GM23338 (cell line): ENCODE results near the gene TIMM22. TPM values are rescaled to one million over a fixed set of nuclear protein-coding genes. Genes with fewer than 3 reads are reported as not detected.

Experiments
- ATAC-seq: fragments of 200-7000 bp; cut with Tn5 transposase; 3 replicates; pipeline ENCODE4 v1.9.1; 2020
- DNase-seq: peaks from one replicate; pipeline ENCODE4 v3.0.0-alpha.2; 2015; ENCODE audit warnings: low spot score
- H2AFZ ChIP-seq: fragments of 200-600 bp; sonication (generic); 2 replicates; pipeline ENCODE4 v1.8.0; 2016; ENCODE audit warnings: antibody characterized with exemption, mild to moderate bottlenecking, moderate library complexity
- H3F3A ChIP-seq: fragments of 200-600 bp; sonication (generic); replicated peaks from 2 replicates; pipeline ENCODE4 v1.8.0; 2017; ENCODE audit warnings: antibody characterized with exemption, mixed run types, low read depth
- H3K27ac ChIP-seq: fragments of 200-600 bp; sonication (generic); 2 replicates; pipeline ENCODE4 v1.6.1; 2016; ENCODE audit warnings: low read depth
- H3K27me3 ChIP-seq: fragments of 200-600 bp; sonication (generic); 2 replicates; pipeline ENCODE4 v1.8.0; 2016; ENCODE audit warnings: mild to moderate bottlenecking, mixed run types, moderate library complexity; ENCODE audit not compliant: insufficient read depth
- H3K36me3 ChIP-seq: fragments of 200-600 bp; sonication (generic); 2 replicates; pipeline ENCODE4 v1.8.0; 2016; ENCODE audit warnings: mild to moderate bottlenecking; ENCODE audit not compliant: insufficient read depth
- H3K4me1 ChIP-seq: fragments of 200-600 bp; sonication (generic); 2 replicates; pipeline ENCODE4 v1.8.0; 2016; ENCODE audit warnings: mild to moderate bottlenecking, moderate library complexity; ENCODE audit not compliant: insufficient read depth
- H3K4me2 ChIP-seq: fragments of 200-600 bp; sonication (generic); 2 replicates; pipeline ENCODE4 v1.7.1; 2017; ENCODE audit warnings: mixed run types
- H3K4me3 ChIP-seq: fragments of 200-600 bp; sonication (generic); 2 replicates; pipeline ENCODE4 v1.6.1; 2016; ENCODE audit warnings: mixed run types
- H3K79me2 ChIP-seq: fragments of 200-600 bp; sonication (generic); replicated peaks from 2 replicates; pipeline ENCODE4 v1.8.0; 2017; ENCODE audit warnings: mild to moderate bottlenecking; ENCODE audit not compliant: insufficient read depth
- H3K9me2 ChIP-seq: fragments of 200-600 bp; sonication (generic); 2 replicates; pipeline ENCODE4 v1.8.0; 2017; ENCODE audit not compliant: insufficient read depth
- H4K20me1 ChIP-seq: fragments of 200-600 bp; sonication (generic); replicated peaks from 2 replicates; pipeline ENCODE4 v1.8.0; 2017; ENCODE audit warnings: mild to moderate bottlenecking; ENCODE audit not compliant: insufficient read depth
- H3K27ac Mint-ChIP-seq: 2 replicates; pipeline ENCODE4 v1.8.0; 2020; ENCODE audit warnings: inconsistent platforms, mild to moderate bottlenecking, moderate library complexity, mixed read lengths
- H3K27me3 Mint-ChIP-seq: 3 replicates; pipeline ENCODE4 v1.8.0; 2022; ENCODE audit warnings: low read depth, mild to moderate bottlenecking, moderate library complexity, mixed read lengths, inconsistent platforms; ENCODE audit not compliant: insufficient read depth, poor library complexity
- H3K36me3 Mint-ChIP-seq: 3 replicates; pipeline ENCODE4 v1.8.0; 2021; ENCODE audit warnings: low read depth, mild to moderate bottlenecking, inconsistent platforms, moderate library complexity, mixed read lengths
- H3K4me1 Mint-ChIP-seq: 3 replicates; pipeline ENCODE4 v1.8.0; 2020; ENCODE audit warnings: mild to moderate bottlenecking, inconsistent platforms, mixed read lengths
- H3K4me3 Mint-ChIP-seq: 3 replicates; pipeline ENCODE4 v1.8.0; 2021; ENCODE audit warnings: moderate library complexity, mild to moderate bottlenecking, inconsistent platforms, mixed read lengths
- H3K9me3 Mint-ChIP-seq: 3 replicates; pipeline ENCODE4 v1.8.0; 2020; ENCODE audit warnings: moderate library complexity, mild to moderate bottlenecking, inconsistent platforms, mixed read lengths
- CREB1 ChIP-seq: fragments of 250-450 bp; sonication (Bioruptor Pico); IDR thresholded peaks from 2 replicates; pipeline ENCODE4 v1.5.0; 2020; ENCODE audit warnings: low read depth, mild to moderate bottlenecking, moderate library complexity
- EZH2 ChIP-seq: fragments of 200-600 bp; sonication (generic); IDR thresholded peaks from one replicate; pipeline ENCODE4 v1.8.0; 2017; ENCODE audit warnings: antibody characterized with exemption, mild to moderate bottlenecking, low read depth; ENCODE audit not compliant: unreplicated experiment
- EZH2phosphoT487 ChIP-seq: fragments of 200-600 bp; sonication (generic); IDR thresholded peaks from one replicate; pipeline ENCODE4 v1.8.1; 2018; ENCODE audit warnings: antibody characterized with exemption; ENCODE audit not compliant: unreplicated experiment
- JUNB ChIP-seq: IDR thresholded peaks from one replicate; pipeline ENCODE4 v1.6.1; 2016; ENCODE audit warnings: antibody characterized with exemption; ENCODE audit not compliant: unreplicated experiment
- NANOG ChIP-seq: IDR thresholded peaks from 2 replicates; pipeline ENCODE4 v1.6.1; 2016; ENCODE audit warnings: antibody characterized with exemption, borderline replicate concordance
- POLR2AphosphoS5 ChIP-seq: IDR thresholded peaks from 2 replicates; pipeline ENCODE4 v1.6.1; 2016; ENCODE audit warnings: antibody characterized with exemption, low read depth
- ZNF114 ChIP-seq: fragments of 250-450 bp; sonication (Bioruptor Pico); IDR thresholded peaks from 2 replicates; pipeline ENCODE4 v1.5.0; 2020; ENCODE audit warnings: mild to moderate bottlenecking, moderate library complexity
- ZNF331 ChIP-seq: fragments of 250-450 bp; sonication (Bioruptor Pico); IDR thresholded peaks from 2 replicates; pipeline ENCODE4 v1.5.0; 2020; ENCODE audit warnings: low read depth, mild to moderate bottlenecking, moderate library complexity
- polyA plus RNA-seq: library from polyadenylated mRNA; unstranded; fragments of >200 nt; fragmentation: Nextera tagmentation; extraction: Ambion mirVana; gene quantifications from 2 replicates; pipeline ENCODE4 v1.2.1, GENCODE V29; 2016
- total RNA-seq: library from RNA; depleted of rRNA; stranded (reverse); fragments of >200 nt; shearing (Covaris generic); gene quantifications from 2 replicates; pipeline ENCODE4 v1.2.3, GENCODE V29; 2014
- TF ChIP-seq, protein P1 (sequence below): fragments of 250-450 bp; sonication (Bioruptor Pico); IDR thresholded peaks from 2 replicates; pipeline ENCODE4 v1.5.0; 2020; ENCODE audit warnings: mild to moderate bottlenecking, moderate library complexity
- TF ChIP-seq, protein P2 (sequence below): IDR thresholded peaks from one replicate; pipeline ENCODE4 v1.6.1; 2018; ENCODE audit warnings: antibody characterized with exemption; ENCODE audit not compliant: unreplicated experiment
- TF ChIP-seq, protein P3 (sequence below): IDR thresholded peaks from 2 replicates; pipeline ENCODE4 v1.6.1; 2016; ENCODE audit warnings: antibody characterized with exemption
- TF ChIP-seq, protein P4 (sequence below), 2 experiments: fragments of 200-600 bp in 1 of 2; sonication (generic) in 1 of 2; conservative IDR thresholded peaks; 2 replicates each; pipeline versions ENCODE4 v1.5.1 to v1.6.1; 2016 to 2017; ENCODE audit warnings: antibody characterized with exemption in 2 of 2, low read depth in 2 of 2, mild to moderate bottlenecking in 2 of 2, moderate library complexity in 1 of 2

The TIMM22 gene
- total and polyA plus RNA-seq, 2 experiments from 2014 or later, result 21.9 to 24.4 TPM

GRCh38 chr17:1030684-1031532, 34.0 kb downstream of the TIMM22 start:
- Mint-ChIP-seq H3K27me3 (peaks cover 9% of the 10 kb centered on the region), H3K4me3 (peak overlapping the region; percentile 68), H3K27ac (no peak overlapping the region), H3K36me3 (0 out of 3 replicates have a peak, but pooled peaks cover 3% of the 10 kb centered on the region), H3K9me3 (no peaks in the 10 kb centered on the region; the same call in 1 of the 3 replicates), H3K4me1 (peaks cover 6% of the 10 kb centered on the region; the same call in 2 of the 3 replicates)
- Histone ChIP-seq H3F3A (no peaks in the 10 kb centered on the region), H3K27ac (no peak overlapping the region), H4K20me1 (no peaks in the 10 kb centered on the region; the same call in 1 of the 2 replicates), H3K4me1 (no peaks in the 10 kb centered on the region), H3K9me2 (no peaks in the 10 kb centered on the region), H2AFZ (no peak overlapping the region), H3K27me3 (no peaks in the 10 kb centered on the region; the same call in 1 of the 2 replicates), H3K79me2 (no peaks in the 10 kb centered on the region), H3K4me2 (peak overlapping the region; percentile 71), H3K4me3 (peak overlapping the region; percentile 77; the same call in 1 of the 2 replicates), H3K36me3 (no peaks in the 10 kb centered on the region)
- ATAC-seq (peak; percentile 61), DNase-seq (peak; percentile 63)
- TF ChIP-seq, protein P1, sequence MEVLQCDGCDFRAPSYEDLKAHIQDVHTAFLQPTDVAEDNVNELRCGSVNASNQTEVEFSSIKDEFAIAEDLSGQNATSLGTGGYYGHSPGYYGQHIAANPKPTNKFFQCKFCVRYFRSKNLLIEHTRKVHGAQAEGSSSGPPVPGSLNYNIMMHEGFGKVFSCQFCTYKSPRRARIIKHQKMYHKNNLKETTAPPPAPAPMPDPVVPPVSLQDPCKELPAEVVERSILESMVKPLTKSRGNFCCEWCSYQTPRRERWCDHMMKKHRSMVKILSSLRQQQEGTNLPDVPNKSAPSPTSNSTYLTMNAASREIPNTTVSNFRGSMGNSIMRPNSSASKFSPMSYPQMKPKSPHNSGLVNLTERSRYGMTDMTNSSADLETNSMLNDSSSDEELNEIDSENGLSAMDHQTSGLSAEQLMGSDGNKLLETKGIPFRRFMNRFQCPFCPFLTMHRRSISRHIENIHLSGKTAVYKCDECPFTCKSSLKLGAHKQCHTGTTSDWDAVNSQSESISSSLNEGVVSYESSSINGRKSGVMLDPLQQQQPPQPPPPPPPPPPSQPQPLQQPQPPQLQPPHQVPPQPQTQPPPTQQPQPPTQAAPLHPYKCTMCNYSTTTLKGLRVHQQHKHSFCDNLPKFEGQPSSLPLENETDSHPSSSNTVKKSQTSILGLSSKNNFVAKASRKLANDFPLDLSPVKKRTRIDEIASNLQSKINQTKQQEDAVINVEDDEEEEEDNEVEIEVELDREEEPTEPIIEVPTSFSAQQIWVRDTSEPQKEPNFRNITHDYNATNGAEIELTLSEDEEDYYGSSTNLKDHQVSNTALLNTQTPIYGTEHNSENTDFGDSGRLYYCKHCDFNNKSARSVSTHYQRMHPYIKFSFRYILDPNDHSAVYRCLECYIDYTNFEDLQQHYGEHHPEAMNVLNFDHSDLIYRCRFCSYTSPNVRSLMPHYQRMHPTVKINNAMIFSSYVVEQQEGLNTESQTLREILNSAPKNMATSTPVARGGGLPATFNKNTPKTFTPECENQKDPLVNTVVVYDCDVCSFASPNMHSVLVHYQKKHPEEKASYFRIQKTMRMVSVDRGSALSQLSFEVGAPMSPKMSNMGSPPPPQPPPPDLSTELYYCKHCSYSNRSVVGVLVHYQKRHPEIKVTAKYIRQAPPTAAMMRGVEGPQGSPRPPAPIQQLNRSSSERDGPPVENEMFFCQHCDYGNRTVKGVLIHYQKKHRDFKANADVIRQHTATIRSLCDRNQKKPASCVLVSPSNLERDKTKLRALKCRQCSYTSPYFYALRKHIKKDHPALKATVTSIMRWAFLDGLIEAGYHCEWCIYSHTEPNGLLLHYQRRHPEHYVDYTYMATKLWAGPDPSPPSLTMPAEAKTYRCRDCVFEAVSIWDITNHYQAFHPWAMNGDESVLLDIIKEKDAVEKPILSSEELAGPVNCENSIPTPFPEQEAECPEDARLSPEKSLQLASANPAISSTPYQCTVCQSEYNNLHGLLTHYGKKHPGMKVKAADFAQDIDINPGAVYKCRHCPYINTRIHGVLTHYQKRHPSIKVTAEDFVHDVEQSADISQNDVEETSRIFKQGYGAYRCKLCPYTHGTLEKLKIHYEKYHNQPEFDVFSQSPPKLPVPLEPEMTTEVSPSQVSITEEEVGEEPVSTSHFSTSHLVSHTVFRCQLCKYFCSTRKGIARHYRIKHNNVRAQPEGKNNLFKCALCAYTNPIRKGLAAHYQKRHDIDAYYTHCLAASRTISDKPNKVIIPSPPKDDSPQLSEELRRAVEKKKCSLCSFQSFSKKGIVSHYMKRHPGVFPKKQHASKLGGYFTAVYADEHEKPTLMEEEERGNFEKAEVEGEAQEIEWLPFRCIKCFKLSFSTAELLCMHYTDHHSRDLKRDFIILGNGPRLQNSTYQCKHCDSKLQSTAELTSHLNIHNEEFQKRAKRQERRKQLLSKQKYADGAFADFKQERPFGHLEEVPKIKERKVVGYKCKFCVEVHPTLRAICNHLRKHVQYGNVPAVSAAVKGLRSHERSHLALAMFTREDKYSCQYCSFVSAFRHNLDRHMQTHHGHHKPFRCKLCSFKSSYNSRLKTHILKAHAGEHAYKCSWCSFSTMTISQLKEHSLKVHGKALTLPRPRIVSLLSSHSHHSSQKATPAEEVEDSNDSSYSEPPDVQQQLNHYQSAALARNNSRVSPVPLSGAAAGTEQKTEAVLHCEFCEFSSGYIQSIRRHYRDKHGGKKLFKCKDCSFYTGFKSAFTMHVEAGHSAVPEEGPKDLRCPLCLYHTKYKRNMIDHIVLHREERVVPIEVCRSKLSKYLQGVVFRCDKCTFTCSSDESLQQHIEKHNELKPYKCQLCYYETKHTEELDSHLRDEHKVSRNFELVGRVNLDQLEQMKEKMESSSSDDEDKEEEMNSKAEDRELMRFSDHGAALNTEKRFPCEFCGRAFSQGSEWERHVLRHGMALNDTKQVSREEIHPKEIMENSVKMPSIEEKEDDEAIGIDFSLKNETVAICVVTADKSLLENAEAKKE (CRISPR knock-in tag), result no peak
- no peak for TF ChIP-seq CREB1
- no peak for TF ChIP-seq JUNB
- TF ChIP-seq NANOG, result no peak
- TF ChIP-seq EZH2phosphoT487, result no peak
- TF ChIP-seq EZH2, result no peak
- TF ChIP-seq POLR2AphosphoS5, result no peak
- TF ChIP-seq, protein P2, sequence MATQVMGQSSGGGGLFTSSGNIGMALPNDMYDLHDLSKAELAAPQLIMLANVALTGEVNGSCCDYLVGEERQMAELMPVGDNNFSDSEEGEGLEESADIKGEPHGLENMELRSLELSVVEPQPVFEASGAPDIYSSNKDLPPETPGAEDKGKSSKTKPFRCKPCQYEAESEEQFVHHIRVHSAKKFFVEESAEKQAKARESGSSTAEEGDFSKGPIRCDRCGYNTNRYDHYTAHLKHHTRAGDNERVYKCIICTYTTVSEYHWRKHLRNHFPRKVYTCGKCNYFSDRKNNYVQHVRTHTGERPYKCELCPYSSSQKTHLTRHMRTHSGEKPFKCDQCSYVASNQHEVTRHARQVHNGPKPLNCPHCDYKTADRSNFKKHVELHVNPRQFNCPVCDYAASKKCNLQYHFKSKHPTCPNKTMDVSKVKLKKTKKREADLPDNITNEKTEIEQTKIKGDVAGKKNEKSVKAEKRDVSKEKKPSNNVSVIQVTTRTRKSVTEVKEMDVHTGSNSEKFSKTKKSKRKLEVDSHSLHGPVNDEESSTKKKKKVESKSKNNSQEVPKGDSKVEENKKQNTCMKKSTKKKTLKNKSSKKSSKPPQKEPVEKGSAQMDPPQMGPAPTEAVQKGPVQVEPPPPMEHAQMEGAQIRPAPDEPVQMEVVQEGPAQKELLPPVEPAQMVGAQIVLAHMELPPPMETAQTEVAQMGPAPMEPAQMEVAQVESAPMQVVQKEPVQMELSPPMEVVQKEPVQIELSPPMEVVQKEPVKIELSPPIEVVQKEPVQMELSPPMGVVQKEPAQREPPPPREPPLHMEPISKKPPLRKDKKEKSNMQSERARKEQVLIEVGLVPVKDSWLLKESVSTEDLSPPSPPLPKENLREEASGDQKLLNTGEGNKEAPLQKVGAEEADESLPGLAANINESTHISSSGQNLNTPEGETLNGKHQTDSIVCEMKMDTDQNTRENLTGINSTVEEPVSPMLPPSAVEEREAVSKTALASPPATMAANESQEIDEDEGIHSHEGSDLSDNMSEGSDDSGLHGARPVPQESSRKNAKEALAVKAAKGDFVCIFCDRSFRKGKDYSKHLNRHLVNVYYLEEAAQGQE, result no peak
- TF ChIP-seq, protein P3, sequence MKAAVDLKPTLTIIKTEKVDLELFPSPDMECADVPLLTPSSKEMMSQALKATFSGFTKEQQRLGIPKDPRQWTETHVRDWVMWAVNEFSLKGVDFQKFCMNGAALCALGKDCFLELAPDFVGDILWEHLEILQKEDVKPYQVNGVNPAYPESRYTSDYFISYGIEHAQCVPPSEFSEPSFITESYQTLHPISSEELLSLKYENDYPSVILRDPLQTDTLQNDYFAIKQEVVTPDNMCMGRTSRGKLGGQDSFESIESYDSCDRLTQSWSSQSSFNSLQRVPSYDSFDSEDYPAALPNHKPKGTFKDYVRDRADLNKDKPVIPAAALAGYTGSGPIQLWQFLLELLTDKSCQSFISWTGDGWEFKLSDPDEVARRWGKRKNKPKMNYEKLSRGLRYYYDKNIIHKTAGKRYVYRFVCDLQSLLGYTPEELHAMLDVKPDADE, result no peak
- TF ChIP-seq ZNF331 (CRISPR knock-in tag), result no peak
- TF ChIP-seq, protein P4, sequence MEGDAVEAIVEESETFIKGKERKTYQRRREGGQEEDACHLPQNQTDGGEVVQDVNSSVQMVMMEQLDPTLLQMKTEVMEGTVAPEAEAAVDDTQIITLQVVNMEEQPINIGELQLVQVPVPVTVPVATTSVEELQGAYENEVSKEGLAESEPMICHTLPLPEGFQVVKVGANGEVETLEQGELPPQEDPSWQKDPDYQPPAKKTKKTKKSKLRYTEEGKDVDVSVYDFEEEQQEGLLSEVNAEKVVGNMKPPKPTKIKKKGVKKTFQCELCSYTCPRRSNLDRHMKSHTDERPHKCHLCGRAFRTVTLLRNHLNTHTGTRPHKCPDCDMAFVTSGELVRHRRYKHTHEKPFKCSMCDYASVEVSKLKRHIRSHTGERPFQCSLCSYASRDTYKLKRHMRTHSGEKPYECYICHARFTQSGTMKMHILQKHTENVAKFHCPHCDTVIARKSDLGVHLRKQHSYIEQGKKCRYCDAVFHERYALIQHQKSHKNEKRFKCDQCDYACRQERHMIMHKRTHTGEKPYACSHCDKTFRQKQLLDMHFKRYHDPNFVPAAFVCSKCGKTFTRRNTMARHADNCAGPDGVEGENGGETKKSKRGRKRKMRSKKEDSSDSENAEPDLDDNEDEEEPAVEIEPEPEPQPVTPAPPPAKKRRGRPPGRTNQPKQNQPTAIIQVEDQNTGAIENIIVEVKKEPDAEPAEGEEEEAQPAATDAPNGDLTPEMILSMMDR (conservative IDR thresholded peaks at IDR 0.05; ENCODE audit: low read depth in 2 of 2), result no peak
- TF ChIP-seq ZNF114 (CRISPR knock-in tag), result no peak
